Large intestine (tissue), 1 donor: ENCODE results near the gene SPATS2. TPM values are rescaled to one million over a fixed set of nuclear protein-coding genes. Genes with fewer than 3 reads are reported as not detected.

Source experiments
- polyA plus RNA-seq: library from polyadenylated mRNA; unstranded; fragments of 120-200 nt; gene quantifications from one replicate; pipeline ENCODE4 v1.2.1, GENCODE V29; 2013

SPATS2 gene
- polyA plus RNA-seq, 1 donor = 22.7 TPM

Other genes with a start within 250 kb of the SPATS2 start
- gene TUBA1B, start 236.1 kb upstream of the SPATS2 start, polyA plus RNA-seq = 751 TPM
- gene TUBA1A, start 178.4 kb upstream of the SPATS2 start, polyA plus RNA-seq = 547 TPM
- 237 TPM for gene TUBA1C, start 102.4 kb upstream of the SPATS2 start, polyA plus RNA-seq
- 115 TPM for gene PRPH, start 72.3 kb upstream of the SPATS2 start, polyA plus RNA-seq
- gene TROAP, start 44.2 kb upstream of the SPATS2 start, polyA plus RNA-seq = 15.8 TPM
- 0.01 TPM for gene C1QL4, start 30.3 kb upstream of the SPATS2 start, polyA plus RNA-seq
- gene DNAJC22, start 20.6 kb upstream of the SPATS2 start, polyA plus RNA-seq = 50.0 TPM
- gene KCNH3, start 171.6 kb downstream of the SPATS2 start, polyA plus RNA-seq = 2.2 TPM
- gene MCRS1, start 200.7 kb downstream of the SPATS2 start, polyA plus RNA-seq = 54.7 TPM
- gene FAM186B, start 238.2 kb downstream of the SPATS2 start, polyA plus RNA-seq = 0.91 TPM